Testis (tissue), 3 donors: ENCODE results near the gene B3GAT2. TPM values are rescaled to one million over a fixed set of nuclear protein-coding genes. Genes with fewer than 3 reads are reported as not detected.

Experiments used
- DNase-seq: peaks from one replicate; pipeline ENCODE4 v3.0.0-alpha.2; 2019
- H3K27ac ChIP-seq, 2 donors: fragments of 200-600 bp; sonication (generic); one replicate each; pipeline ENCODE4 v1.5.1; 2019
- H3K27me3 ChIP-seq: fragments of 200-600 bp; sonication (generic); one replicate; pipeline ENCODE4 v1.5.1; 2019
- H3K36me3 ChIP-seq: fragments of 200-600 bp; sonication (generic); one replicate; pipeline ENCODE4 v1.5.1; 2017; ENCODE audit warnings: low read depth; ENCODE audit errors: missing control alignments
- H3K4me1 ChIP-seq: fragments of 200-600 bp; sonication (generic); one replicate; pipeline ENCODE4 v1.5.1; 2019
- H3K4me3 ChIP-seq, 2 donors: fragments of 200-600 bp; sonication (generic); one replicate each; pipeline ENCODE4 v1.5.1; 2017 to 2019
- H3K9me3 ChIP-seq: fragments of 200-600 bp; sonication (generic); one replicate; pipeline ENCODE4 v1.5.1; 2017
- POLR2A ChIP-seq: fragments of 450-650 bp; IDR thresholded peaks from one replicate; pipeline ENCODE4 v1.6.1; 2017; ENCODE audit warnings: antibody characterized with exemption, mild to moderate bottlenecking, moderate library complexity
- WGBS, 2 donors: methylation state at CpG; one replicate each; pipeline ENCODE4 v1.1.5; 2018; 5-methylcytosine and 5-hydroxymethylcytosine counted together
- intact Hi-C: fragments of 100-400 bp; cut with DNase I; formaldehyde crosslinking; loops from one replicate; pipeline ENCODE4 v1.15.1; 2023; ENCODE audit warnings: low total_unique reads
- polyA plus RNA-seq: library from polyadenylated mRNA; stranded (reverse); fragments of 350-450 nt; fragmentation: Illumina TruSeq; extraction: RNeasy Lipid Tissue Mini Kit (QIAGEN cat#74804); gene quantifications from one replicate; pipeline ENCODE4 v1.2.3, GENCODE V29; 2014; ENCODE audit warnings: low read depth, low replicate concordance; ENCODE audit not compliant: insufficient read depth
- total RNA-seq, 2 donors: library from RNA; depleted of rRNA; stranded (reverse); fragments of >200 nt; gene quantifications; one replicate each; pipeline ENCODE4 v1.2.3, GENCODE V29; 2016
- TF ChIP-seq, protein P1 (sequence below), 3 experiments: fragments of 450-650 bp in 2 of 3; fragments of 200-600 bp in 1 of 3; sonication (generic) in 1 of 3; IDR thresholded peaks; one replicate each; pipeline ENCODE4 v1.5.1; 2016 to 2019; ENCODE audit warnings: antibody characterized with exemption in 3 of 3, mild to moderate bottlenecking in 2 of 3, moderate library complexity in 1 of 3

Gene B3GAT2
- total and polyA plus RNA-seq, 3 donors from 2014 or later, result 1.4 to 2.2 (median 1.6) TPM

DNA sequence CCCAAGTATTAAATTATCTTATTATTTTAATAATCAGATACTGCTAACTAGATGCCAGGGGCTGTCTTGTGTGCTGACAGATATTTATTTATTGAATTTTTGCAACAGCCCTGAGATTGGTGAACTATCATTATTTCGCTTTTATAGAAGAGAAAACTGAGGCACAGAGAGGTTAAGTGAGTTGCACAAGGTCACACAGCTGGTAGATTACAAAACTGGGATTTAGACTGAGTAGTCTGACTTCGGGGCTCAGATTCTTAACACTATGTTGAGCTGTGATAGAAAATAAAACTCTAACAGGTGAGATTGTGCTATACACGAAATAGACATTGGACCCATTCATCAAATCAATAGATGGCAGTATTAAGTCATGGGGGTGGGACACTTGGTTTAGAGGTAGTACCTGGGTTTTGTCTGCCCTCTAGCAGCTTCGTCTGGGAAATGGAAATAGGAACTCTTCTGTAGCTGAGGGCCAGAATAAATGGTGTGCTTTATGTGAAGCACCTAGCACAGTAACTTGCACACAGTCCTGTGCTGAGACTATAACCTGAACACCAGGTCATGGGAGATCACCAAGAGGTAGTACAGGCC is 113.4 kb downstream of the B3GAT2 start:
- no peak for TF ChIP-seq POLR2A
- TF ChIP-seq, protein P1, sequence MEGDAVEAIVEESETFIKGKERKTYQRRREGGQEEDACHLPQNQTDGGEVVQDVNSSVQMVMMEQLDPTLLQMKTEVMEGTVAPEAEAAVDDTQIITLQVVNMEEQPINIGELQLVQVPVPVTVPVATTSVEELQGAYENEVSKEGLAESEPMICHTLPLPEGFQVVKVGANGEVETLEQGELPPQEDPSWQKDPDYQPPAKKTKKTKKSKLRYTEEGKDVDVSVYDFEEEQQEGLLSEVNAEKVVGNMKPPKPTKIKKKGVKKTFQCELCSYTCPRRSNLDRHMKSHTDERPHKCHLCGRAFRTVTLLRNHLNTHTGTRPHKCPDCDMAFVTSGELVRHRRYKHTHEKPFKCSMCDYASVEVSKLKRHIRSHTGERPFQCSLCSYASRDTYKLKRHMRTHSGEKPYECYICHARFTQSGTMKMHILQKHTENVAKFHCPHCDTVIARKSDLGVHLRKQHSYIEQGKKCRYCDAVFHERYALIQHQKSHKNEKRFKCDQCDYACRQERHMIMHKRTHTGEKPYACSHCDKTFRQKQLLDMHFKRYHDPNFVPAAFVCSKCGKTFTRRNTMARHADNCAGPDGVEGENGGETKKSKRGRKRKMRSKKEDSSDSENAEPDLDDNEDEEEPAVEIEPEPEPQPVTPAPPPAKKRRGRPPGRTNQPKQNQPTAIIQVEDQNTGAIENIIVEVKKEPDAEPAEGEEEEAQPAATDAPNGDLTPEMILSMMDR (IDR thresholded peaks at IDR 0.05), result no peak
- intact Hi-C loops, result no loop called here

DNA sequence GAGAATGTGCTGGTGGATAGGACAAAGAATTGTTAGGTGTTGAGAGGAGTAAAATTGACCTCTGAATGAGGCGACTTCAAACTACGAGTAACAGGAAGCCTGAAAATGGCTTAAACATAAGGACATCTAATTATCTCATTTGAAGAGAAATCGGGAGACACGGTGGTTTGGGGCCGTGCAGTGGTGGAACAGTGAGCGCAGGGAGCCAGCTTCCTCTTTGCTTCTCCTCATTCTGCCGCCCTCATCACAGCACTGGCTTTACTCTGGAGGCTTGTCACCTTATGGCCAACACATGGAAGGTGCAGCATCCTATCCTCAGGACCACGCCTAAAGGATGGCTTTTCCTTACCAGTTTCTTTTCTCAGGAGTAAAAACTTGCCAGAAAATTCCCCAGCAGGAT is 114.3 kb downstream of the B3GAT2 start:
- H3K27me3 ChIP-seq, result no peaks in the 10 kb centered on the region
- TF ChIP-seq, protein P1 (IDR thresholded peaks at IDR 0.05), result no peak
- TF ChIP-seq POLR2A, result no peak
- H3K4me3 ChIP-seq, result no peak overlapping the region
- no peak for DNase-seq
- H3K9me3 ChIP-seq, result no peaks in the 10 kb centered on the region
- no peak overlapping the region for H3K27ac ChIP-seq
- 94 to 96% methylated on average over 8 of the region's 8 CpGs for WGBS, 2 donors
- intact Hi-C loops, result no loop called here
- no peaks in the 10 kb centered on the region for H3K36me3 ChIP-seq
- no peaks in the 10 kb centered on the region for H3K4me1 ChIP-seq

More for the DNA sequence above, 113.4 kb downstream of the B3GAT2 start:
- Histone ChIP-seq H3K4me3 (no peak overlapping the region), H3K9me3 (no peaks in the 10 kb centered on the region), H3K36me3 (no peaks in the 10 kb centered on the region), H3K27me3 (no peaks in the 10 kb centered on the region), H3K27ac (no peak overlapping the region), H3K4me1 (no peaks in the 10 kb centered on the region)
- no peak for DNase-seq
- 94 to 96% methylated on average over 4 of the region's 4 CpGs for WGBS, 2 donors

DNA sequence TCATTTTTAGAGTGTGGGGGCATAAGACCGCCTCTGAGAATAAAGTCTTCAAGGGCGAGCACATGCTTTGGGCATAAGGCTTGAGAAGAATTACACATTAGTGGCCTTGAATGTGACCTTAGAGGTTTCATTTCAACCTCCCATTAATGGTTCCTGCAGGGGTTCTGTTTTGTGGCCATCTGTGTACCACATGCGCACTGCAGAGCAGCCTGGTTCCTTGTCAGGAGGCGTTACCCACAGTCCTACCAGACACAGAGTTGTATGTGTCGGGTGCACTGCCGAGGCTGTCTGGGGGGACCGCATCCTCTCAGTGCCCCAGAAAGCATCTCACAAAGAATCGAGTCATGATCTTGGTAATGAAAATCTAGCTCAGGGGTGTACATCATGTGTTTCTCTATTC is 115.7 kb downstream of the B3GAT2 start:
- no peak for DNase-seq
- no peaks in the 10 kb centered on the region for H3K4me1 ChIP-seq
- H3K4me3 ChIP-seq, result no peak overlapping the region
- TF ChIP-seq POLR2A, result no peak
- TF ChIP-seq, protein P1 (IDR thresholded peaks at IDR 0.05), result no peak
- no peaks in the 10 kb centered on the region for H3K9me3 ChIP-seq
- 95 to 96% methylated on average over 8 of the region's 8 CpGs for WGBS, 2 donors
- intact Hi-C loops, result no loop called here
- no peak overlapping the region for H3K27ac ChIP-seq
- no peaks in the 10 kb centered on the region for H3K36me3 ChIP-seq
- no peaks in the 10 kb centered on the region for H3K27me3 ChIP-seq

DNA sequence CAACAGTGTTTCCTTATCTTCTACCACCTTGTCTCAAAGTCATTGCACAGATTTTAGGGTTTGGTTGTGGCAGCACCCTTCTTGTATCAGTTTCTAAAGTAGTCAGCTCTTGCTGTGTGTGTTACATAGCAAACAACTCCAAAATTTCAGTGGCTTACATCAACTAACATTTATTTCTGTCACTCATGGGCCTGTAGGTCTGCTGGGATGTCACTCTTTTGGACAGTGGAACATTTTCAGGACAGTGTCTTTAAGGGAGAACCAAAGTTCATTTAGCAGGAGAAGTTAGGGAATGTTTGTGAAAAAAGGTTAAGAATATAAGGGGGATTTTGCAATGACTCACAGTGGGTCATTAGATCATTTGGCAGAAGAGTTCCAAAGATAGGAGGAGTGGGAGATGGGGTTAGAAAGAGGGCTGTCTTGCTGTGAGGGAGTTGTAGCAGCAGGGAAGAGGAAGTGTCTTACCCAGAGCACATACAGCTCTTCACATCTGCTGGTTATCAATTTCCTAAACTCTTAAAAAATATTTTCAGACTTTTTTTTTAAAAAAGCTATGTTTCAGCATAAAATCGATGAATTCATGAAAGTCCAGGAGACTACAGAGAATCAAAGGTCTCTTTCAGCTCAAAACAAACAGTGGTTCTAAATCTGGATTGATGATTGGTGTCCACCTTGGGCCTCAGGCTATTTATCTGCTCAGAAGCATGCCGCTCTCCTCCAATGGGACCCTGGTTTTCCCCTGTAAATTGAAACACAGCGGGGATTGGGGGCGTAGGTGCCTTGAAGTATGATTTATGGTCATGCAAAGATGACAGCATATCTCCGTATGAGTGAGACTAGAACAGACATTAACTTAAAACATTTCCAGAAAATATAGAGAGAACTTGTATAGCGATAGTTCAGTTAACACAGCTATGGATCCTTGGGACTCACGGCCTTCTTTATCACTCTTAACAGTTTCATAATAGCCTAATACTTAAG is 117.3 kb downstream of the B3GAT2 start:
- TF ChIP-seq, protein P1 (IDR thresholded peaks at IDR 0.05), result no peak
- no peak for TF ChIP-seq POLR2A
- 83 to 84% methylated on average over 7 of the region's 7 CpGs for WGBS, 2 donors
- H3K4me1 ChIP-seq, result no peaks in the 10 kb centered on the region
- intact Hi-C loops, result no loop called here
- no peak overlapping the region for H3K27ac ChIP-seq
- H3K27me3 ChIP-seq, result no peaks in the 10 kb centered on the region
- no peaks in the 10 kb centered on the region for H3K9me3 ChIP-seq
- H3K36me3 ChIP-seq, result no peaks in the 10 kb centered on the region
- DNase-seq, result no peak
- no peak overlapping the region for H3K4me3 ChIP-seq
